SK-N-SH treated with all-trans-retinoic acid at 6 μM for 48 hours (cell line): ENCODE data around the gene DIABLO.

Experiments used
- ATAC-seq: fragments of 200-7000 bp; cut with Tn5 transposase; 3 replicates; pipeline ENCODE4 v1.9.1; 2020; ENCODE audit warnings: mild to moderate bottlenecking, moderate library complexity
- ARNTL ChIP-seq: fragments of 450-650 bp; formaldehyde crosslinking; IDR thresholded peaks from 2 replicates; pipeline ENCODE4 v1.5.0; 2020; ENCODE audit warnings: low read depth, mild to moderate bottlenecking, moderate library complexity, borderline replicate concordance
- BACH2 ChIP-seq: fragments of 250-450 bp; sonication (Bioruptor Pico); IDR thresholded peaks from 2 replicates; pipeline ENCODE4 v1.9.0; 2021; ENCODE audit warnings: mild to moderate bottlenecking, borderline replicate concordance
- CREB5 ChIP-seq: fragments of 250-450 bp; sonication (Bioruptor Pico); IDR thresholded peaks from 2 replicates; pipeline ENCODE4 v1.5.1; 2020; ENCODE audit warnings: low read depth, mild to moderate bottlenecking, moderate library complexity
- CSDC2 ChIP-seq: fragments of 250-450 bp; sonication (Bioruptor Pico); IDR thresholded peaks from 2 replicates; pipeline ENCODE4 v1.5.0; 2020; ENCODE audit warnings: mild to moderate bottlenecking, moderate library complexity
- GLIS3 ChIP-seq: fragments of 250-450 bp; sonication (Bioruptor Pico); IDR thresholded peaks from 2 replicates; pipeline ENCODE4 v1.5.0; 2020; ENCODE audit warnings: mild to moderate bottlenecking, moderate library complexity
- ISL1 ChIP-seq: fragments of 250-450 bp; sonication (Bioruptor Pico); IDR thresholded peaks from 2 replicates; pipeline ENCODE4 v2.1.2; 2022; ENCODE audit warnings: mild to moderate bottlenecking, moderate library complexity
- OSR1 ChIP-seq: fragments of 250-450 bp; sonication (Bioruptor Pico); IDR thresholded peaks from 2 replicates; pipeline ENCODE4 v1.8.0; 2022; ENCODE audit warnings: moderate library complexity, mild to moderate bottlenecking, inconsistent platforms
- PATZ1 ChIP-seq: fragments of 250-450 bp; sonication (Bioruptor Pico); IDR thresholded peaks from 2 replicates; pipeline ENCODE4 v1.8.0; 2020; ENCODE audit warnings: mild to moderate bottlenecking, moderate library complexity, borderline replicate concordance
- PPARA ChIP-seq: fragments of 250-450 bp; sonication (Bioruptor Pico); IDR thresholded peaks from 2 replicates; pipeline ENCODE4 v1.5.0; 2020; ENCODE audit warnings: mild to moderate bottlenecking, borderline replicate concordance
- RARB ChIP-seq: fragments of 250-450 bp; sonication (Bioruptor Pico); IDR thresholded peaks from 2 replicates; pipeline ENCODE4 v1.8.0; 2021; ENCODE audit warnings: mild to moderate bottlenecking, moderate library complexity
- SNAI2 ChIP-seq: fragments of 250-450 bp; sonication (Bioruptor Pico); IDR thresholded peaks from 2 replicates; pipeline ENCODE4 v1.5.0; 2020; ENCODE audit warnings: mild to moderate bottlenecking, moderate library complexity
- TCF4 ChIP-seq: fragments of 250-450 bp; sonication (Bioruptor Pico); IDR thresholded peaks from 2 replicates; pipeline ENCODE4 v1.8.0; 2021; ENCODE audit warnings: mild to moderate bottlenecking, moderate library complexity, borderline replicate concordance
- TOX ChIP-seq: fragments of 250-450 bp; sonication (Bioruptor Pico); IDR thresholded peaks from 2 replicates; pipeline ENCODE4 v1.8.0; 2021; ENCODE audit warnings: mild to moderate bottlenecking, moderate library complexity, borderline replicate concordance
- ZC3H10 ChIP-seq: fragments of 250-450 bp; sonication (Bioruptor Pico); IDR thresholded peaks from 2 replicates; pipeline ENCODE4 v1.5.1; 2021; ENCODE audit warnings: mild to moderate bottlenecking, moderate library complexity
- ZFP3 ChIP-seq: fragments of 250-450 bp; sonication (Bioruptor Pico); IDR thresholded peaks from 2 replicates; pipeline ENCODE4 v1.5.0; 2020; ENCODE audit warnings: mild to moderate bottlenecking, moderate library complexity
- ZFP30 ChIP-seq: fragments of 450-650 bp; formaldehyde crosslinking; IDR thresholded peaks from 2 replicates; pipeline ENCODE4 v1.5.0; 2022; ENCODE audit warnings: mild to moderate bottlenecking, moderate library complexity
- ZNF565 ChIP-seq: fragments of 450-650 bp; formaldehyde crosslinking; conservative IDR thresholded peaks from 2 replicates; pipeline ENCODE4 v1.5.0; 2020; ENCODE audit warnings: low read depth, mild to moderate bottlenecking, moderate library complexity
- ZNF70 ChIP-seq: fragments of 450-650 bp; formaldehyde crosslinking; IDR thresholded peaks from 2 replicates; pipeline ENCODE4 v1.5.0; 2020; ENCODE audit warnings: mild to moderate bottlenecking, moderate library complexity
- ZNF8 ChIP-seq: fragments of 450-650 bp; formaldehyde crosslinking; IDR thresholded peaks from 2 replicates; pipeline ENCODE4 v1.5.0; 2020; ENCODE audit warnings: mild to moderate bottlenecking, moderate library complexity
- TF ChIP-seq, protein P1 (sequence below): fragments of 250-450 bp; sonication (Bioruptor Pico); IDR thresholded peaks from 2 replicates; pipeline ENCODE4 v1.5.1; 2021; ENCODE audit warnings: mild to moderate bottlenecking, moderate library complexity
- TF ChIP-seq, protein P2 (sequence below): fragments of 250-450 bp; sonication (Bioruptor Pico); IDR thresholded peaks from 2 replicates; pipeline ENCODE4 v1.5.0; 2020; ENCODE audit warnings: mild to moderate bottlenecking, moderate library complexity

DIABLO gene

DNA sequence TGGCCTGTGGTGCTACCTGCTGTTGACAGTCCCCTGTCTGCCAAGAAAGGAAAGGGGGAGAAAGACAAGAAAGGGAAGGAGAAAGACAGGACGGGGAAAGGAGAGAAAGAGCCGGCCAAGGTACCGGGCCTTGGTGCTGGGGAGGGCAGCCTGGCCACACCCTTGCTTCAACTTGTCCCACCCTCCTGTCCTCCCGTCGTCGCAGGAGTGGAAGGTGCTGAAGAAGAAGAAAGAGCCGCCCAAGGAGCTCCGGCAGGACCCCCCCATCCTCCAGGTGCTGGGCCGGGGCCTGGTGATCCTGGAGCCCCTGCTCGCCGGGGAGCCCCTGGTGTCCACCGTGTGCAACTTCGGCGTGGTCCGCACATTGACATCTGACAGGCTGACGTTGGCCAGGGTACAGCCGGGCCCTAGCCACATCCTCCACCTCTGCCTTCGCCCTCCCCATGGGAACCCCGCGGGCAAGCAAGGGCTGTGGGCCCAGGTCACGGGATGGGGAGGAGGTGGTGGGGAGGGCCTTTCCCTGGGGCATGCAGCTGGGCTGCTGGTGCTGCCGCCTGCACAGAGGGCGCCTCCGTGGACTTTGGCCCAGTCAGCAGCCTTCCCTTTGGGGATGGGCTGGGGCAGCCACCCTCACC, 25.2 kb downstream of the DIABLO start (continued):
- TF ChIP-seq ZC3H10 (CRISPR knock-in tag), result no peak

- no peak for ATAC-seq
- TF ChIP-seq PATZ1 (CRISPR knock-in tag), result no peak
- TF ChIP-seq, protein P1, sequence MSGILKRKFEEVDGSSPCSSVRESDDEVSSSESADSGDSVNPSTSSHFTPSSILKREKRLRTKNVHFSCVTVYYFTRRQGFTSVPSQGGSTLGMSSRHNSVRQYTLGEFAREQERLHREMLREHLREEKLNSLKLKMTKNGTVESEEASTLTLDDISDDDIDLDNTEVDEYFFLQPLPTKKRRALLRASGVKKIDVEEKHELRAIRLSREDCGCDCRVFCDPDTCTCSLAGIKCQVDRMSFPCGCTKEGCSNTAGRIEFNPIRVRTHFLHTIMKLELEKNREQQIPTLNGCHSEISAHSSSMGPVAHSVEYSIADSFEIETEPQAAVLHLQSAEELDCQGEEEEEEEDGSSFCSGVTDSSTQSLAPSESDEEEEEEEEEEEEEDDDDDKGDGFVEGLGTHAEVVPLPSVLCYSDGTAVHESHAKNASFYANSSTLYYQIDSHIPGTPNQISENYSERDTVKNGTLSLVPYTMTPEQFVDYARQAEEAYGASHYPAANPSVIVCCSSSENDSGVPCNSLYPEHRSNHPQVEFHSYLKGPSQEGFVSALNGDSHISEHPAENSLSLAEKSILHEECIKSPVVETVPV (CRISPR knock-in tag), result no peak
- no peak for TF ChIP-seq BACH2 (CRISPR knock-in tag)
- TF ChIP-seq ZNF70 (CRISPR knock-in tag), result no peak
- no peak for TF ChIP-seq ZNF565 (CRISPR knock-in tag)
- no peak for TF ChIP-seq TOX (CRISPR knock-in tag)
- TF ChIP-seq CREB5, result no peak
- TF ChIP-seq ARNTL (CRISPR knock-in tag), result no peak
- no peak for TF ChIP-seq PPARA (CRISPR knock-in tag)
- no peak for TF ChIP-seq ZC3H10 (CRISPR knock-in tag)
- no peak for TF ChIP-seq OSR1
- TF ChIP-seq SNAI2, result no peak
- TF ChIP-seq CSDC2, result no peak
- TF ChIP-seq, protein P2, sequence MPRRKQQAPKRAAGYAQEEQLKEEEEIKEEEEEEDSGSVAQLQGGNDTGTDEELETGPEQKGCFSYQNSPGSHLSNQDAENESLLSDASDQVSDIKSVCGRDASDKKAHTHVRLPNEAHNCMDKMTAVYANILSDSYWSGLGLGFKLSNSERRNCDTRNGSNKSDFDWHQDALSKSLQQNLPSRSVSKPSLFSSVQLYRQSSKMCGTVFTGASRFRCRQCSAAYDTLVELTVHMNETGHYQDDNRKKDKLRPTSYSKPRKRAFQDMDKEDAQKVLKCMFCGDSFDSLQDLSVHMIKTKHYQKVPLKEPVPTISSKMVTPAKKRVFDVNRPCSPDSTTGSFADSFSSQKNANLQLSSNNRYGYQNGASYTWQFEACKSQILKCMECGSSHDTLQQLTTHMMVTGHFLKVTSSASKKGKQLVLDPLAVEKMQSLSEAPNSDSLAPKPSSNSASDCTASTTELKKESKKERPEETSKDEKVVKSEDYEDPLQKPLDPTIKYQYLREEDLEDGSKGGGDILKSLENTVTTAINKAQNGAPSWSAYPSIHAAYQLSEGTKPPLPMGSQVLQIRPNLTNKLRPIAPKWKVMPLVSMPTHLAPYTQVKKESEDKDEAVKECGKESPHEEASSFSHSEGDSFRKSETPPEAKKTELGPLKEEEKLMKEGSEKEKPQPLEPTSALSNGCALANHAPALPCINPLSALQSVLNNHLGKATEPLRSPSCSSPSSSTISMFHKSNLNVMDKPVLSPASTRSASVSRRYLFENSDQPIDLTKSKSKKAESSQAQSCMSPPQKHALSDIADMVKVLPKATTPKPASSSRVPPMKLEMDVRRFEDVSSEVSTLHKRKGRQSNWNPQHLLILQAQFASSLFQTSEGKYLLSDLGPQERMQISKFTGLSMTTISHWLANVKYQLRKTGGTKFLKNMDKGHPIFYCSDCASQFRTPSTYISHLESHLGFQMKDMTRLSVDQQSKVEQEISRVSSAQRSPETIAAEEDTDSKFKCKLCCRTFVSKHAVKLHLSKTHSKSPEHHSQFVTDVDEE, result no peak
- no peak for TF ChIP-seq TCF4 (CRISPR knock-in tag)
Observed at GRCh38 chr12:122199484-122200355, 26.1 kb downstream of the DIABLO start.

GRCh38 chr12:122197612-122197966, 28.3 kb downstream of the DIABLO start:
- no peak for ATAC-seq

More at GRCh38 chr12:122197612-122197966, 28.3 kb downstream of the DIABLO start:
- no peak for TF ChIP-seq TCF4 (CRISPR knock-in tag)
- TF ChIP-seq ZC3H10 (CRISPR knock-in tag), result no peak
- no peak for TF ChIP-seq ZNF8 (CRISPR knock-in tag)
- TF ChIP-seq TOX (CRISPR knock-in tag), result no peak
- no peak for TF ChIP-seq BACH2 (CRISPR knock-in tag)
- no peak for TF ChIP-seq PPARA (CRISPR knock-in tag)
- TF ChIP-seq GLIS3 (CRISPR knock-in tag), result no peak
- TF ChIP-seq PATZ1 (CRISPR knock-in tag), result no peak
- TF ChIP-seq CREB5, result no peak
- no peak for TF ChIP-seq ZFP3 (CRISPR knock-in tag)
- TF ChIP-seq, protein P1 (CRISPR knock-in tag), result no peak
- no peak for TF ChIP-seq CSDC2
- TF ChIP-seq SNAI2, result no peak
- TF ChIP-seq ARNTL (CRISPR knock-in tag), result no peak
- TF ChIP-seq ZFP30, result no peak
- TF ChIP-seq ZNF70 (CRISPR knock-in tag), result no peak
- no peak for TF ChIP-seq ISL1 (CRISPR knock-in tag)
- no peak for TF ChIP-seq RARB
